Neural crest cell (in vitro differentiated cells): Measurements from ENCODE around the gene ADAMTS16. TPM values are rescaled to one million over a fixed set of nuclear protein-coding genes. Genes with fewer than 3 reads are reported as not detected.

ENCODE experiments used
- DNase-seq: peaks from one replicate; pipeline ENCODE4 v3.0.0; 2021; ENCODE audit warnings: low read depth, mixed read lengths, low spot score
- H3K27ac Mint-ChIP-seq: one replicate; pipeline ENCODE4 v1.8.0; 2021; ENCODE audit warnings: mild to moderate bottlenecking, mixed read lengths; ENCODE audit not compliant: unreplicated experiment
- H3K27me3 Mint-ChIP-seq: 2 replicates; pipeline ENCODE4 v1.8.0; 2021; ENCODE audit warnings: low read depth, mild to moderate bottlenecking, mixed read lengths
- H3K36me3 Mint-ChIP-seq: 2 replicates; pipeline ENCODE4 v1.8.0; 2021; ENCODE audit warnings: low read depth, mild to moderate bottlenecking, mixed read lengths
- H3K4me1 Mint-ChIP-seq: 2 replicates; pipeline ENCODE4 v1.8.0; 2021; ENCODE audit warnings: mixed read lengths
- H3K4me3 Mint-ChIP-seq: one replicate; pipeline ENCODE4 v1.8.0; 2021; ENCODE audit warnings: mild to moderate bottlenecking, mixed read lengths
- H3K9me3 Mint-ChIP-seq: 2 replicates; pipeline ENCODE4 v1.8.0; 2021; ENCODE audit warnings: mixed read lengths
- CTCF ChIP-seq: fragments of 200-600 bp; sonication (generic); conservative IDR thresholded peaks from 2 replicates; pipeline ENCODE4 v1.5.0; 2021; ENCODE audit warnings: antibody characterized with exemption, mild to moderate bottlenecking
- total RNA-seq: library from RNA; stranded (reverse); gene quantifications from 2 replicates; pipeline ENCODE4 v1.2.1, GENCODE V29; 2021

ADAMTS16 gene
- total RNA-seq, 1 donor from 2014 or later: 1.7 TPM

DNA sequence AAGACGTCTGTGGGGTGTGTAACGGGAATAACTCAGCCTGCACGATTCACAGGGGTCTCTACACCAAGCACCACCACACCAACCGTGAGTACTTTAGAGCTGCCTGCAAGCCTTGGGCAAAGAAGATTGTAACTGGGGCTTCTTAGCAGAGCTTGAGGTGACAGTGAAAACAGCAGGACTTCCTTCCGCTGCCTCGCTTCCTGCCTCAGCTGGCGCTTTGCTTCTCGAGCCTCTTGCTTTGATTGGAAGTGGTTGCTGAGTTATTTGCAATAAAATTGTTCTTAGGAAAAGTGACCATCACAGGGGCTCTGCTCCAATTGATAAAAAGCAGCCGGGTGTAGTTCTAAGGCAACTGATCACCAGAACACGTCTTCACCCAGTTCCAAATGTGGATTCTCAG lies 99.1 kb downstream of the ADAMTS16 start:
- no peak overlapping the region for H3K4me3 Mint-ChIP-seq
- no peak overlapping the region for H3K27ac Mint-ChIP-seq
- no peak for TF ChIP-seq CTCF
- H3K4me1 Mint-ChIP-seq: peaks cover 4% of the 10 kb centered on the region
- no peak for DNase-seq
- peaks cover 2% of the 10 kb centered on the region for H3K9me3 Mint-ChIP-seq
- no peaks in the 10 kb centered on the region for H3K36me3 Mint-ChIP-seq
- no peaks in the 10 kb centered on the region for H3K27me3 Mint-ChIP-seq

GRCh38 chr5:5240234-5240633 lies 100.1 kb downstream of the ADAMTS16 start:
- Mint-ChIP-seq H3K4me1 (peaks cover 4% of the 10 kb centered on the region), H3K27me3 (no peaks in the 10 kb centered on the region), H3K9me3 (peaks cover 2% of the 10 kb centered on the region), H3K27ac (no peak overlapping the region), H3K4me3 (no peak overlapping the region), H3K36me3 (no peaks in the 10 kb centered on the region)
- TF ChIP-seq CTCF: no peak
- DNase-seq: no peak

DNA sequence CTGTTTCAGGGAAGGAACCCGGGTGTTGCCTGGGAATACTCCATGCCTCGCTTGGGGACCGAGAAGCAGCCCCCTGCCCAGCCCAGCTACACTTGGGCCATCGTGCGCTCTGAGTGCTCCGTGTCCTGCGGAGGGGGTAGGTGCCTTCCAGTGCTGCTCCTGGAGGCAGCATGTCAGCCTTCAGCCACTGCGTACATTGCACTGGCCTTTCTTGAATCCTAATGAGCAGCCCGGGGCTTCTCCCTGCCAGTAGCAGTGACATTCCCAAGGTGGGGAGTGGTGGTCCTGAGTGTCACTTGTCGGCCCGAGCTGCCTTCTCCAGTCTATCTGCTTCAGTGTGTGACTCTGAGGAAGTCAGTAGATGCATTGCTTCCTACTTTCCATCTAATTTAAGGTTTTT lies 101.9 kb downstream of the ADAMTS16 start:
- TF ChIP-seq CTCF: no peak
- DNase-seq: no peak
- Mint-ChIP-seq H3K27ac (no peak overlapping the region), H3K9me3 (peaks cover 2% of the 10 kb centered on the region), H3K36me3 (no peaks in the 10 kb centered on the region), H3K27me3 (no peaks in the 10 kb centered on the region), H3K4me3 (no peak overlapping the region), H3K4me1 (peaks cover 4% of the 10 kb centered on the region)

- H3K4me1 Mint-ChIP-seq: peaks cover 4% of the 10 kb centered on the region
- no peak for DNase-seq
- H3K9me3 Mint-ChIP-seq: peaks cover 6% of the 10 kb centered on the region
- no peak overlapping the region for H3K27ac Mint-ChIP-seq
- no peak overlapping the region for H3K4me3 Mint-ChIP-seq
- H3K27me3 Mint-ChIP-seq: no peaks in the 10 kb centered on the region
- H3K36me3 Mint-ChIP-seq: no peaks in the 10 kb centered on the region
- no peak for TF ChIP-seq CTCF
These were observed 106.6 kb downstream of the ADAMTS16 start for GRCh38 chr5:5246736-5247135.

DNA sequence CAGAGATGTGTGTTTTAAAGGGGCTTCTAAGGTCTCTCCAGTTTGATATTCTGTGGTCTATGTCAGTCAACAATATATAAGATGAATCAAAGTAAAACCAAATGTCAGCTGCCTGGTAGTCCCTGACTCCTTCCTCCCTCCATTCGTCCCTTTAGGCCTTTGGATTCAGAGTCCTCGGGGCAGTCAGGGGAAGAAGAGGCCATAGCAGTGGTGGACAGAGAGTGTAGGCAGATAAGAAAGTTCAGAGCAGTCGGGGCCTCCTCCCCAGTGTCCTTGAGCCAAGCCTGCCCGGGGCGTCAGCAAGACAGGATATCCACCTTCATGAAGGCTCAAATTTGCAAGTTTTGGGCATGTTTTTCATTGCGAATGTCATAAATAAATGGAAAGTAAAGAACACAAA lies 110.6 kb downstream of the ADAMTS16 start:
- H3K27me3 Mint-ChIP-seq: no peaks in the 10 kb centered on the region
- no peak overlapping the region for H3K27ac Mint-ChIP-seq

More for the DNA sequence above, 110.6 kb downstream of the ADAMTS16 start:
- DNase-seq: no peak
- peaks cover 6% of the 10 kb centered on the region for H3K36me3 Mint-ChIP-seq
- no peaks in the 10 kb centered on the region for H3K4me1 Mint-ChIP-seq
- TF ChIP-seq CTCF: no peak
- peaks cover 16% of the 10 kb centered on the region for H3K9me3 Mint-ChIP-seq
- no peak overlapping the region for H3K4me3 Mint-ChIP-seq
